ENCODE results near the gene RNF5. TPM values are rescaled to one million over a fixed set of nuclear protein-coding genes. Genes with fewer than 3 reads are reported as not detected.

RNF5 gene
- total RNA-seq, 4 donors from 2014 or later, result 78.8 to 101 (median 88.0) TPM

DNA sequence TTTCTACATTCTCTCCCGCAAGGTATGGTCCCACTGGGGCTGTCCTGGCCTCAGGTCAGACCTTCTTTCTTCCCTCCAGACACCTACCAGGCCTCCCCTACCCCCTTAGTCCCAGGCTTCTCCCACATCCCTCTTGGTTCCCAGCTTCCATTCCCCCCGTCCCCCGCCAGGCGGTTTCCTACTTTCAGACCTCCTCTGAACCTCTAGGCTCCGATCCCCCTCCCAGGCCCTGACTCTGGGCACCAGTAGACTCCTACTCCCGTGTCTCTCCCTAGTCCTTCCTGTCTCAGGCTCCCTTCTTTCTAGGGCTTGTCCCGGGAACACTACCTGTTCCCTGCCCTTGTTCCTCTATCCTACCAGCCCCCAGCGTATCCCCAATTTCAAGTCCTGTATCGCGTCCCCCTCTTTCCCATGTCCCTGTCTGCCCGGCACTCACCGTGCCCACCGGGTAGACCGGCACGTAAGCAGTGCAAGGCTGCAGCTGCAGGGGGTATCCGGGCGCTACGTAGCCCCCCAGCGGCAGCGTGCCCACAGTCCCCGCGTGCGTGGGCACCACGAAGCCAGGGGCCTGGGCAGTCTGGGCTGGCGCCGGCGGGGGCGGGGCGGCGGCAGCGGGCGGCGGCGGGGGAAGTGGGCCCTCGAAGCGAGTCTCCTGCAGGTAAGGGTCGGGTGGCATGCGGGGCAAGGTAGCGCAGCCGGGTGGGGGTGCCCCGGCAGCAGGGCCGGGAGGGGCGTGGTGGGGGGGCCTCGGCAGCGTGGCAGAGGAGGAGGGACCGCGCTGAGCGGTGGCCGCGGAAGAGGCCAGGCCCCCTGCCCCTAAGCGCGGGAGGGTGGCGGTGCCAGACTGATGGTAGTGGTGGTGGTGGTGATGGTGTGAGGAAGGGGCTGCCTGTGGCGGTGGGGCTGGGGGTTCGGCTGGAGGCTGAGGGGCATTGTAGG, 28.0 kb upstream of the RNF5 start:
- no peak for TF ChIP-seq EP300 (IDR thresholded peaks at IDR 0.05)
- no peak for TF ChIP-seq POLR2A (IDR thresholded peaks at IDR 0.05)
- TF ChIP-seq, protein P1, sequence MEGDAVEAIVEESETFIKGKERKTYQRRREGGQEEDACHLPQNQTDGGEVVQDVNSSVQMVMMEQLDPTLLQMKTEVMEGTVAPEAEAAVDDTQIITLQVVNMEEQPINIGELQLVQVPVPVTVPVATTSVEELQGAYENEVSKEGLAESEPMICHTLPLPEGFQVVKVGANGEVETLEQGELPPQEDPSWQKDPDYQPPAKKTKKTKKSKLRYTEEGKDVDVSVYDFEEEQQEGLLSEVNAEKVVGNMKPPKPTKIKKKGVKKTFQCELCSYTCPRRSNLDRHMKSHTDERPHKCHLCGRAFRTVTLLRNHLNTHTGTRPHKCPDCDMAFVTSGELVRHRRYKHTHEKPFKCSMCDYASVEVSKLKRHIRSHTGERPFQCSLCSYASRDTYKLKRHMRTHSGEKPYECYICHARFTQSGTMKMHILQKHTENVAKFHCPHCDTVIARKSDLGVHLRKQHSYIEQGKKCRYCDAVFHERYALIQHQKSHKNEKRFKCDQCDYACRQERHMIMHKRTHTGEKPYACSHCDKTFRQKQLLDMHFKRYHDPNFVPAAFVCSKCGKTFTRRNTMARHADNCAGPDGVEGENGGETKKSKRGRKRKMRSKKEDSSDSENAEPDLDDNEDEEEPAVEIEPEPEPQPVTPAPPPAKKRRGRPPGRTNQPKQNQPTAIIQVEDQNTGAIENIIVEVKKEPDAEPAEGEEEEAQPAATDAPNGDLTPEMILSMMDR (IDR thresholded peaks at IDR 0.05), result no peak
- TF ChIP-seq POLR2AphosphoS5 (IDR thresholded peaks at IDR 0.05), result no peak
- no peak for ATAC-seq
- Histone ChIP-seq H3K27me3 (no peaks in the 10 kb centered on the region), H3K9me3 (no peaks in the 10 kb centered on the region), H3K4me1 (peaks cover 4 to 50% (median 20%) of the 10 kb centered on the region in 3 donors), H3K27ac (peak overlapping the region in 3 of 4 donors; percentile 94 to 95 (median 94)), H3K4me3 (peak overlapping the region in 1 of 2 donors; percentile 65), H3K36me3 (peaks cover 0 to 18% of the 10 kb centered on the region in 2 donors)
- WGBS, 2 donors (ENCODE audit: low coverage in 1 of 2), result 67 to 76% methylated on average over 8 to 19 of the region's 55 CpGs

DNA sequence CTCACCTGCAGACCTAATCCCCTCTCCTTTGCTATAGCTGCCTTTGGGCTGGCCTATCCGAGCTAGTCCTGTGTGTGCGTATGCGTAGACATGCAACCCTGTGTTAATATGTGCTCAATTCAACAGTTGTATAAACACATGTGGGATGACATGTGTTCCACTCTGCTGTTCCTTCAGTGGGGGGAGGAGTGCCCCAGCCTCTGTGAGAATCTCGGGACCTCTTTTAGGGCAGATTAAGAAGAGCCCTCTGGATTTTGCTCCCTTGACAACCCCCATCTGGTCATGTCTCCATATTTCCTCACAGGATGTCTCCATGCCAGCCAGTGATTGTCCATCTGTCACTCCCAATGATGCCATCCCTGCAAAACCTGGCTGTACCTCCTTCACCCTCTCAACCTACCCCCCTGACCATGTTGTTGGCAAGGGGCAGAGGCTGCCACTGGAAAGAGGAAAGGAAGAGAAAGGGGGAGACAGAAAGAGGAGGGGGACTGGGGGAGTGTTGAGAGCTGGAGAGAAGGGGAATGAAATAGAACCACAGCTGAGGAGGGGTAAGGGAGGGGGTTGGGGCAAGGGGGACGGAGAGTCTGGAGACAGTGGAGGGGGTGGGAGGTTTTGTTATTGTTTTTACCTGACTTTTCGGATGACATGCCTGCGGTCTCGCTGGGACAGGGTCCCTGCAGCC, 26.9 kb upstream of the RNF5 start:
- Histone ChIP-seq H3K27me3 (no peaks in the 10 kb centered on the region), H3K36me3 (peaks cover 0 to 25% of the 10 kb centered on the region in 2 donors), H3K27ac (peak overlapping the region in 3 of 4 donors; percentile 94 to 95 (median 94)), H3K4me1 (peaks cover 4 to 61% (median 24%) of the 10 kb centered on the region in 3 donors), H3K4me3 (peak overlapping the region; percentile 65 to 68), H3K9me3 (no peaks in the 10 kb centered on the region)
- ATAC-seq, result no peak
- TF ChIP-seq, protein P1 (IDR thresholded peaks at IDR 0.05), result no peak
- TF ChIP-seq POLR2A (IDR thresholded peaks at IDR 0.05), result no peak
- no peak for TF ChIP-seq EP300 (IDR thresholded peaks at IDR 0.05)
- TF ChIP-seq POLR2AphosphoS5 (IDR thresholded peaks at IDR 0.05), result no peak
- whole genome bisulfite sequencing, 2 donors (ENCODE audit: low coverage in 1 of 2), result 14 to 15% methylated on average over 7 of the region's 8 CpGs

DNA sequence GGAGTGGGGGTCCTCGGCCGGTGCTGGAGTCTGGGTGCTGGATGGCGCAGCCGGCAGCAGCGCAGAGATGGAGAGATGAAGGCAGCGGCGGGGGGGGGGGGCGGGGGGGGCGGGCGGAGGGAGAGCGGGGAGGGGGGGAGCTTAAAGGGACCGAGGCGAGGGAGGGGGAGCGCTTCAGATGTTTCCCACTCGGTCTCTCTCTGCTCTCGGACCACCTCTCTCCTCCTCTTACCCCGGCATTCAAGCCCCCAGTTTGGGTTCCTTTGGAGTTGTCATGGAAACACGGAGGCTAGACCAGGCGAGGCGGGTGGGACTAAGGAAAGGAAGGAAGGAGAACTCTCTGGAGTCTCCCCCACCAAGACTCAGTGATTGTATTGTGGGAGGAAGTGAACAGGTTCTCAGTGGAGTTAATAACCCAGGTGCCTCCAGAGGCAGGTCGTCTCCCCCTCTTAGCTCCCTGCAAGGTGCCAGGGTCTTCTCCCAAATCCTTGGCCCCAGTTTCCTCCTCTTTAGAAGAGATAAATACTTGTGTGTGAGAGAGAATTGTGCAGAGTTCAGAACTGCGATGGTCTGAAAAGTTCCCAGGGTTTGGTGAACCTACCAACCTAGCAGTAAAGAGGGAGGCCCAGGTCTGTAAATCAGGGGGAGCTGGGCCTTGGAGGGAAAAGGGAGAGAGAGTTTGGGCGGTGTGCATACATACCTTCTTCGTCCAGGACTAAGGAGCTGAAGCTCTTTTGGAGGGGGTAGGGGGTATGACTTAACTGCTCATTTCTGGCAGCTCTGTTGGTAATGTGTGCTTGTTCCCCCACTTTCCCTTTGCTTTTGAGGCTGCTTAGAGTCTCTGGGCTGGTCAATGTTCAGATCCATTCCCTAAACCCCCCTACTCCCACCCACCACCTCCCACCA, 26.1 kb upstream of the RNF5 start, which contains the start of gene PRRT1:
Gene PRRT1 (minus strand): TSS at position 77 of the 906 bp plus-strand sequence. CDS start 112 bp downstream, outside the sequence.
- no peak for ATAC-seq
- Histone ChIP-seq H3K4me1 (peaks cover 4 to 67% (median 24%) of the 10 kb centered on the region in 3 donors), H3K27me3 (no peaks in the 10 kb centered on the region), H3K4me3 (peak within 1 kb of the TSS; percentile 65 to 68), H3K36me3 (peaks cover 0 to 33% of the 10 kb centered on the region in 2 donors), H3K27ac (peak within 1 kb of the TSS; percentile 77 to 95 (median 94)), H3K9me3 (no peaks in the 10 kb centered on the region)
- TF ChIP-seq POLR2A (IDR thresholded peaks at IDR 0.05), result no peak
- TF ChIP-seq POLR2AphosphoS5 (IDR thresholded peaks at IDR 0.05), result no peak
- TF ChIP-seq, protein P1 (IDR thresholded peaks at IDR 0.05), result no peak
- TF ChIP-seq EP300 (IDR thresholded peaks at IDR 0.05), result no peak
- 11 to 13% methylated on average over 7 of the region's 24 CpGs for WGBS, 2 donors (ENCODE audit: low coverage in 1 of 2)

DNA sequence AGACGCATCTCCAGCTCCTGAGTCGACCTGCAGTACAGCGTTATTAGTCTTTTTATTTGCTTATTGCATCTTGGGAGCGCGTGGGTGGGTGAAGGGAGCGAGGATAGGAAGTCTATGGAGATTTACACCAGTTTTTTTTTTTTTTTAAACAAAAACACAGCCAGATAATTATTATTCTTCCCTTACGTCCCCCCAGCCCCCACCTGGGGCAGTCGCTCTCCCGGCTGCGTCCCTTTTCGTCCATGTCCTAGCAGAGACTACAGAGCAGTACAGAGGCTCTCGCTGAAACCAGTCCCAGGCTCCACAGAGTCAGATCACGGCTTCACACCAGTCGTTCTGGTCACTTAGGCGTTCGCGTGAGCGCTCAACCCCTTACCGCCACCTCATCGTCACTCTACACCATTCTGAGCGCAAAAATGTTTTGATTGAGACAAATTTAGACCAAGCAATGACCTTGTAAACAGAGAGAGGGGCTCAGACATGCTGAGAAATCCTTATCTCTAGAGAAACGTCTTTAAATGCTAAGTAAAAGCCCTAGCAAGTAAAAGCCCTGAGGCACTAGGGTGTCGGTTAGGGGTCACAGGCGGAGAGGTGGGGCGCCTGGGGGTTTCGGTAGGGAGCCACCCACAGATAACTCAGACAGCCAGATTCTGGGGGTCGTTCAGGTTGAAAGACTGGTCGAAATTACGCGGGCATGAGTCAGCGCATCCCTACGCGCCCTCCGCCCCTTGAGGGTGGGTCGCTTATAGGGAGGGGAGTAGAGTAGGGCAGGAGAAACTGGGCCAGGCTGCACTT, 25.2 kb upstream of the RNF5 start:
- no peaks in the 10 kb centered on the region for H3K9me3 ChIP-seq
- TF ChIP-seq POLR2A (IDR thresholded peaks at IDR 0.05) (no peak), EP300 (IDR thresholded peaks at IDR 0.05) (no peak), POLR2AphosphoS5 (IDR thresholded peaks at IDR 0.05) (no peak)
- TF ChIP-seq, protein P1 (IDR thresholded peaks at IDR 0.05), result no peak
- ATAC-seq, result peak; percentile 23
- peak overlapping the region; percentile 77 to 95 (median 94) for H3K27ac ChIP-seq
- no peaks in the 10 kb centered on the region for H3K27me3 ChIP-seq
- H3K4me1 ChIP-seq, result peaks cover 4 to 67% (median 24%) of the 10 kb centered on the region in 3 donors
- peaks cover 0 to 41% of the 10 kb centered on the region in 2 donors for H3K36me3 ChIP-seq
- 12 to 26% methylated on average over 6 to 19 of the region's 35 CpGs for WGBS, 2 donors (ENCODE audit: low coverage in 1 of 2)
- H3K4me3 ChIP-seq, result peak overlapping the region; percentile 65 to 68

All from gastroesophageal sphincter (tissue), 4 donors.